Small intestine (tissue), 7 donors: ENCODE results near the gene TP53BP2. TPM values are rescaled to one million over a fixed set of nuclear protein-coding genes. Genes with fewer than 3 reads are reported as not detected.
A peak's percentile ranks its signal among the peaks of the same experiment; 100 is the strongest.
"Not testable (repeated sequence)": the region's sequence is repeated elsewhere in the genome, so short reads cannot be mapped to it uniquely, and the experiment has no call there.

Source experiments
- DNase-seq, 2 donors: peaks; one replicate each; pipeline versions ENCODE4 v3.0.0 to v3.0.0-alpha.2; 2013
- FAIRE-seq: peaks from 2 replicates; lab custom pipeline; 2012; peaks lifted over from hg19 to GRCh38; lab: Jason Lieb, UNC
- H3K27ac ChIP-seq, 3 donors: one replicate each; pipeline ENCODE4 v1.5.1; 2013; ENCODE audit warnings: low read length in 2 of 3, mild to moderate bottlenecking in 2 of 3, control low read depth in 1 of 3, inconsistent platforms in 1 of 3, low read depth in 1 of 3, moderate library complexity in 1 of 3
- H3K27me3 ChIP-seq, 3 donors: one replicate each; pipeline ENCODE4 v1.6.1; 2013; ENCODE audit warnings: low read length in 3 of 3, inconsistent platforms in 1 of 3; ENCODE audit not compliant: control insufficient read depth in 3 of 3, insufficient read depth in 3 of 3
- H3K36me3 ChIP-seq, 3 donors: one replicate each; pipeline ENCODE4 v1.6.1; 2013; ENCODE audit warnings: low read length in 3 of 3, inconsistent platforms in 1 of 3, low read depth in 1 of 3, mild to moderate bottlenecking in 1 of 3, moderate library complexity in 1 of 3; ENCODE audit not compliant: control insufficient read depth in 3 of 3, insufficient read depth in 2 of 3
- H3K4me1 ChIP-seq, 3 donors: one replicate each; pipeline ENCODE4 v1.6.1; 2013; ENCODE audit warnings: low read length in 2 of 3, inconsistent platforms in 1 of 3, low read depth in 1 of 3, mild to moderate bottlenecking in 1 of 3, moderate library complexity in 1 of 3; ENCODE audit not compliant: control insufficient read depth in 3 of 3, insufficient read depth in 2 of 3
- H3K4me3 ChIP-seq, 3 donors: one replicate each; pipeline ENCODE4 v1.5.1; 2013; ENCODE audit warnings: low read length in 3 of 3, control low read depth in 1 of 3, inconsistent platforms in 1 of 3, low read depth in 1 of 3, mild to moderate bottlenecking in 1 of 3, moderate library complexity in 1 of 3
- H3K9me3 ChIP-seq, 2 donors: one replicate each; pipeline ENCODE4 v1.6.1; 2013; ENCODE audit warnings: low read depth in 1 of 2, low read length in 1 of 2; ENCODE audit not compliant: control insufficient read depth in 2 of 2, insufficient read depth in 1 of 2
- WGBS, 3 donors: extraction: QIAGEN DNeasy Blood & Tissue Kit; methylation state at CpG; one replicate each; pipeline ENCODE4 v1.1.7; 2013; 5-methylcytosine and 5-hydroxymethylcytosine counted together
- polyA plus RNA-seq, 4 donors: library from polyadenylated mRNA; stranded (reverse) in 3 of 4; unstranded in 1 of 4; fragments of 200-250 nt in 3 of 4; fragments of 120-200 nt in 1 of 4; gene quantifications; one replicate each; pipeline versions ENCODE4 v1.2.1 to v1.2.3, GENCODE V29; 2013
- donor health status: healthy with polysubstance abuse.
- donor health status: control.
- donor health status: control.
- donor health status: Bipolar disorder and iron deficiency.
- donor health status: healthy.

The TP53BP2 gene
- polyA plus RNA-seq, 4 donors = 10.8 to 25.2 (median 11.4) TPM

GRCh38 chr1:223740038-223740736, 105.6 kb downstream of the TP53BP2 start:
- WGBS, 3 donors = 61 to 74% (median 67%) methylated on average over 10 of the region's 10 CpGs
- H3K36me3 ChIP-seq = peaks cover 0 to 41% (median 0%) of the 10 kb centered on the region in 3 donors
- H3K9me3 ChIP-seq, H3K27me3 ChIP-seq, H3K4me3 ChIP-seq, FAIRE-seq: not testable (repeated sequence)
- H3K4me1 ChIP-seq = peaks cover 0 to 25% (median 7%) of the 10 kb centered on the region in 3 donors
- H3K27ac ChIP-seq = peak overlapping the region; percentile 25 to 96 (median 87)
- peak in 1 of 2 donors; percentile 24 for DNase-seq

GRCh38 chr1:223739366-223740037, 106.2 kb downstream of the TP53BP2 start:
- H3K4me1 ChIP-seq = peaks cover 0 to 25% (median 7%) of the 10 kb centered on the region in 3 donors
- 33 to 47% (median 42%) methylated on average over 7 of the region's 7 CpGs for WGBS, 3 donors
- no peak for FAIRE-seq
- no peaks in the 10 kb centered on the region for H3K27me3 ChIP-seq
- peak; percentile 65 to 79 for DNase-seq
- no peaks in the 10 kb centered on the region for H3K9me3 ChIP-seq
- H3K4me3 ChIP-seq = no peak overlapping the region
- H3K27ac ChIP-seq = peak overlapping the region; percentile 25 to 96 (median 87)
- peaks cover 0 to 35% (median 0%) of the 10 kb centered on the region in 3 donors for H3K36me3 ChIP-seq

- Histone ChIP-seq H3K4me1 (peaks cover 0 to 32% (median 10%) of the 10 kb centered on the region in 3 donors), H3K9me3 (no peaks in the 10 kb centered on the region), H3K27ac (peak overlapping the region; percentile 3 to 87 (median 79)), H3K27me3 (no peaks in the 10 kb centered on the region), H3K4me3 (no peak overlapping the region), H3K36me3 (peaks cover 0 to 37% (median 0%) of the 10 kb centered on the region in 3 donors)
- 28 to 69% (median 52%) methylated on average over 14 of the region's 14 CpGs for WGBS, 3 donors
- peak; percentile 81 to 90 for DNase-seq
- FAIRE-seq = no peak
Measured at GRCh38 chr1:223738465-223739365, 107.0 kb downstream of the TP53BP2 start.

- H3K27ac ChIP-seq = no peak overlapping the region
- no peaks in the 10 kb centered on the region for H3K27me3 ChIP-seq
- WGBS, 3 donors = 76 to 87% (median 82%) methylated on average over 7 of the region's 7 CpGs
- H3K36me3 ChIP-seq = peaks cover 0 to 24% (median 0%) of the 10 kb centered on the region in 3 donors
- no peaks in the 10 kb centered on the region for H3K9me3 ChIP-seq
- peaks cover 0 to 42% (median 14%) of the 10 kb centered on the region in 3 donors for H3K4me1 ChIP-seq
- DNase-seq = no peak
- H3K4me3 ChIP-seq = no peak overlapping the region
- no peak for FAIRE-seq
Measured at GRCh38 chr1:223737342-223737741, 108.4 kb downstream of the TP53BP2 start.

GRCh38 chr1:223736638-223737037, 109.1 kb downstream of the TP53BP2 start:
- FAIRE-seq, H3K4me3 ChIP-seq, DNase-seq, H3K27me3 ChIP-seq, H3K27ac ChIP-seq, H3K9me3 ChIP-seq: not testable (repeated sequence)
- peaks cover 0 to 26% (median 0%) of the 10 kb centered on the region in 3 donors for H3K36me3 ChIP-seq
- H3K4me1 ChIP-seq = peaks cover 0 to 44% (median 14%) of the 10 kb centered on the region in 3 donors
- 94 to 99% (median 98%) methylated on average over 5 of the region's 5 CpGs for WGBS, 3 donors

- Histone ChIP-seq H3K27ac (peak overlapping the region in 2 of 3 donors; percentile 9 to 50), H3K4me1 (peaks cover 0 to 41% (median 15%) of the 10 kb centered on the region in 3 donors), H3K27me3 (no peaks in the 10 kb centered on the region), H3K9me3 (no peaks in the 10 kb centered on the region), H3K36me3 (peaks cover 0 to 28% (median 0%) of the 10 kb centered on the region in 3 donors), H3K4me3 (no peak overlapping the region)
- DNase-seq (peak in 1 of 2 donors; percentile 19), FAIRE-seq (no peak)
- 70 to 75% (median 72%) methylated on average over 20 of the region's 20 CpGs for WGBS, 3 donors
Measured at GRCh38 chr1:223733898-223734852, 111.6 kb downstream of the TP53BP2 start.

- DNase-seq (no peak), FAIRE-seq (no peak)
- no peaks in the 10 kb centered on the region for H3K9me3 ChIP-seq
- H3K4me3 ChIP-seq = no peak overlapping the region
- H3K4me1 ChIP-seq = peaks cover 0 to 34% (median 15%) of the 10 kb centered on the region in 3 donors
- H3K27me3 ChIP-seq = no peaks in the 10 kb centered on the region
- 74 to 82% (median 77%) methylated on average over 6 of the region's 6 CpGs for WGBS, 3 donors
- peaks cover 0 to 29% (median 0%) of the 10 kb centered on the region in 3 donors for H3K36me3 ChIP-seq
- peak overlapping the region in 2 of 3 donors; percentile 35 to 50 for H3K27ac ChIP-seq
Measured at GRCh38 chr1:223732993-223733798, 112.6 kb downstream of the TP53BP2 start.
